Breast epithelium (tissue), 3 donors: ENCODE measurements around the gene SF3B2.

Experiments
- CTCF ChIP-seq, 3 donors: fragments of 450-650 bp; IDR thresholded peaks; one replicate each; pipeline ENCODE4 v1.5.1; 2016 to 2017; ENCODE audit warnings: antibody characterized with exemption in 3 of 3, mild to moderate bottlenecking in 3 of 3, moderate library complexity in 3 of 3
- POLR2A ChIP-seq: fragments of 450-650 bp; IDR thresholded peaks from one replicate; pipeline ENCODE4 v1.6.1; 2016; ENCODE audit warnings: antibody characterized with exemption, mild to moderate bottlenecking, moderate library complexity

GRCh38 chr11:66015936-66016792, 36.0 kb upstream of the SF3B2 start:
- TF ChIP-seq POLR2A, result no peak
- TF ChIP-seq CTCF (IDR thresholded peaks at IDR 0.05), result no peak
